SK-N-SH (cell line): Measurements from ENCODE around the gene AHNAK. TPM values are rescaled to one million over a fixed set of nuclear protein-coding genes. Genes with fewer than 3 reads are reported as not detected.
A peak's percentile ranks its signal among the peaks of the same experiment; 100 is the strongest.

Source experiments
- CTCF ChIA-PET: fragments of 300-600, 350-600 bp; formaldehyde crosslinking; extraction: SDS; loops from one replicate; lab custom pipeline; 2021; lab: Yijun Ruan, JAX
- POLR2A ChIA-PET: fragments of 350-600 bp; sonication (Branson Sonifier 250); formaldehyde crosslinking; extraction: SDS; loops from one replicate; lab custom pipeline; 2020; ENCODE audit warnings: antibody characterized with exemption, inconsistent platforms; lab: Yijun Ruan, JAX
- DNase-seq: peaks from one replicate; pipeline ENCODE4 v3.0.0; 2012
- H2AFZ ChIP-seq: fragments of 200-600 bp; sonication (generic); 2 replicates; pipeline ENCODE4 v1.8.1; 2016; ENCODE audit warnings: antibody characterized with exemption, mild to moderate bottlenecking, low read depth
- H3F3A ChIP-seq: fragments of 200-600 bp; sonication (generic); replicated peaks from 2 replicates; pipeline ENCODE3; 2016; ENCODE audit warnings: antibody characterized with exemption, mild to moderate bottlenecking; ENCODE audit not compliant: insufficient read depth
- H3K27ac ChIP-seq, 2 experiments: fragments of 200-500 bp in 1 of 2; fragments of 200-600 bp in 1 of 2; sonication (Bioruptor generic) in 1 of 2; sonication (generic), shearing (Covaris generic) in 1 of 2; 2 replicates each; pipeline versions ENCODE4 v1.5.1 to v1.6.1; 2014 to 2016; ENCODE audit warnings: low read depth in 2 of 2, inconsistent platforms in 1 of 2, low read length in 1 of 2, mild to moderate bottlenecking in 1 of 2, mixed read lengths in 1 of 2
- H3K27me3 ChIP-seq: fragments of 200-600 bp; sonication (generic), shearing (Covaris generic); 2 replicates; pipeline ENCODE4 v1.6.1; 2016; ENCODE audit warnings: mixed run types; ENCODE audit not compliant: insufficient read depth
- H3K36me3 ChIP-seq, 2 experiments: fragments of 200-500 bp in 1 of 2; fragments of 200-600 bp in 1 of 2; sonication (Bioruptor generic) in 1 of 2; sonication (generic) in 1 of 2; replicated peaks in 1 of 2; 2 replicates each; pipeline versions ENCODE3 to v1.5.1; 2014 to 2016; ENCODE audit warnings: low read length in 1 of 2, mild to moderate bottlenecking in 1 of 2; ENCODE audit not compliant: insufficient read depth in 2 of 2, control insufficient read depth in 1 of 2
- H3K4me1 ChIP-seq, 2 experiments: fragments of 200-500 bp in 1 of 2; fragments of 200-600 bp in 1 of 2; sonication (Bioruptor generic) in 1 of 2; sonication (generic), shearing (Covaris generic) in 1 of 2; 2 replicates each; pipeline versions ENCODE4 v1.5.1 to v1.6.1; 2014 to 2016; ENCODE audit warnings: low read depth in 1 of 2, low read length in 1 of 2, mixed run types in 1 of 2; ENCODE audit not compliant: insufficient read depth in 2 of 2, control insufficient read depth in 1 of 2
- H3K4me2 ChIP-seq: fragments of 200-600 bp; sonication (generic), shearing (Covaris generic); 2 replicates; pipeline ENCODE4 v1.6.1; 2017; ENCODE audit warnings: mixed run types
- H3K4me3 ChIP-seq, 2 experiments: fragments of 200-500 bp in 1 of 2; fragments of 200-600 bp in 1 of 2; sonication (Bioruptor generic) in 1 of 2; sonication (generic), shearing (Covaris generic) in 1 of 2; 2 replicates each; pipeline versions ENCODE4 v1.5.1 to v1.8.1; 2014 to 2016; ENCODE audit warnings: low read depth in 2 of 2, inconsistent platforms in 1 of 2, low read length in 1 of 2, mild to moderate bottlenecking in 1 of 2, mixed read lengths in 1 of 2, moderate library complexity in 1 of 2
- H3K79me2 ChIP-seq: fragments of 200-600 bp; sonication (generic); 2 replicates; pipeline ENCODE4 v1.8.1; 2017; ENCODE audit warnings: mild to moderate bottlenecking; ENCODE audit not compliant: insufficient read depth
- H3K9ac ChIP-seq: fragments of 200-600 bp; sonication (generic); 2 replicates; pipeline ENCODE4 v1.6.1; 2017; ENCODE audit warnings: mixed run types
- H3K9me2 ChIP-seq: fragments of 200-600 bp; sonication (generic); 2 replicates; pipeline ENCODE4 v1.6.1; 2017; ENCODE audit warnings: mixed run types
- H3K9me3 ChIP-seq: fragments of 200-600 bp; sonication (generic); 2 replicates; pipeline ENCODE4 v1.6.1; 2017; ENCODE audit warnings: mixed run types, mild to moderate bottlenecking, moderate library complexity
- H4K20me1 ChIP-seq: fragments of 200-600 bp; sonication (generic); 2 replicates; pipeline ENCODE4 v1.6.1; 2017; ENCODE audit warnings: mild to moderate bottlenecking, mixed run types; ENCODE audit not compliant: insufficient read depth
- CHD2 ChIP-seq: fragments of 150-350 bp; IDR thresholded peaks from 2 replicates; pipeline ENCODE4 v1.6.1; 2018; ENCODE audit warnings: low read length; ENCODE audit not compliant: partially characterized antibody
- EP300 ChIP-seq, 2 experiments: IDR thresholded peaks; 2 replicates each; pipeline versions ENCODE4 v1.4.0 to v1.6.1; 2012; ENCODE audit warnings: borderline replicate concordance in 1 of 2, low read depth in 1 of 2, low read length in 1 of 2
- EZH2phosphoT487 ChIP-seq: fragments of 200-600 bp; sonication (generic); IDR thresholded peaks from 2 replicates; pipeline ENCODE4 v1.6.1; 2017; ENCODE audit warnings: low read depth, mixed run types, mild to moderate bottlenecking, antibody characterized with exemption, moderate library complexity, borderline replicate concordance
- FOSL2 ChIP-seq: IDR thresholded peaks from 2 replicates; pipeline ENCODE4 v1.4.0; 2012; ENCODE audit warnings: low read depth, mild to moderate bottlenecking, moderate library complexity, borderline replicate concordance
- FOXM1 ChIP-seq: IDR thresholded peaks from 2 replicates; pipeline ENCODE4 v1.4.0; 2012; ENCODE audit warnings: low read depth, mild to moderate bottlenecking
- GATA2 ChIP-seq: sonication (generic); formaldehyde crosslinking; IDR thresholded peaks from 2 replicates; pipeline ENCODE4 v1.5.0; 2020; ENCODE audit warnings: mild to moderate bottlenecking, missing genetic modification reagents
- JUND ChIP-seq: IDR thresholded peaks from 2 replicates; pipeline ENCODE4 v1.4.0; 2012
- MXI1 ChIP-seq: IDR thresholded peaks from 2 replicates; pipeline ENCODE4 v1.6.1; 2012; ENCODE audit warnings: mild to moderate bottlenecking, low read depth, low read length, improper control_type of control experiment
- POLR2AphosphoS5 ChIP-seq: IDR thresholded peaks from 2 replicates; pipeline ENCODE4 v1.6.1; 2012; ENCODE audit warnings: low read depth, low read length
- RAD21 ChIP-seq: IDR thresholded peaks from 2 replicates; pipeline ENCODE4 v1.6.1; 2012; ENCODE audit warnings: mild to moderate bottlenecking, low read length
- RFX5 ChIP-seq: IDR thresholded peaks from 2 replicates; pipeline ENCODE4 v1.6.1; 2012; ENCODE audit warnings: mild to moderate bottlenecking, improper control_type of control experiment, low read length
- SMC3 ChIP-seq: IDR thresholded peaks from 2 replicates; pipeline ENCODE4 v1.6.1; 2012; ENCODE audit warnings: low read depth, low read length, improper control_type of control experiment
- TCF12 ChIP-seq: IDR thresholded peaks from 2 replicates; pipeline ENCODE4 v1.4.0; 2012
- YY1 ChIP-seq: IDR thresholded peaks from 2 replicates; pipeline ENCODE4 v1.4.0; 2012; ENCODE audit warnings: low read depth, mild to moderate bottlenecking
- WGBS: methylation state at CpG from one replicate; pipeline ENCODE4 v1.1.6; 2017; ENCODE audit warnings: low lambda C conversion rate; 5-methylcytosine and 5-hydroxymethylcytosine counted together
- polyA plus RNA-seq, 3 experiments: library from polyadenylated mRNA; depleted of rRNA; stranded (reverse); fragments of >200 nt; gene quantifications; 2 replicates each; pipeline ENCODE4 v1.2.3, GENCODE V29; 2012
- TF ChIP-seq, protein P1 (sequence below): IDR thresholded peaks from 2 replicates; pipeline ENCODE4 v1.6.1; 2012; ENCODE audit warnings: mild to moderate bottlenecking, low read depth, low read length, moderate library complexity
- TF ChIP-seq, protein P2 (sequence below): IDR thresholded peaks from 2 replicates; pipeline ENCODE4 v1.4.0; 2012; ENCODE audit warnings: low read depth, borderline replicate concordance
- TF ChIP-seq, protein P3 (sequence below): fragments of 150-350 bp; IDR thresholded peaks from 2 replicates; pipeline ENCODE4 v1.6.1; 2017; ENCODE audit warnings: antibody characterized with exemption, low read length, low read depth, borderline replicate concordance
- TF ChIP-seq, protein P4 (sequence below): IDR thresholded peaks from 2 replicates; pipeline ENCODE4; 2012

The AHNAK gene
- polyA plus RNA-seq, 1 of the 3 experiments (the other 2 are of a cell fraction) = 57.8 TPM

DNA sequence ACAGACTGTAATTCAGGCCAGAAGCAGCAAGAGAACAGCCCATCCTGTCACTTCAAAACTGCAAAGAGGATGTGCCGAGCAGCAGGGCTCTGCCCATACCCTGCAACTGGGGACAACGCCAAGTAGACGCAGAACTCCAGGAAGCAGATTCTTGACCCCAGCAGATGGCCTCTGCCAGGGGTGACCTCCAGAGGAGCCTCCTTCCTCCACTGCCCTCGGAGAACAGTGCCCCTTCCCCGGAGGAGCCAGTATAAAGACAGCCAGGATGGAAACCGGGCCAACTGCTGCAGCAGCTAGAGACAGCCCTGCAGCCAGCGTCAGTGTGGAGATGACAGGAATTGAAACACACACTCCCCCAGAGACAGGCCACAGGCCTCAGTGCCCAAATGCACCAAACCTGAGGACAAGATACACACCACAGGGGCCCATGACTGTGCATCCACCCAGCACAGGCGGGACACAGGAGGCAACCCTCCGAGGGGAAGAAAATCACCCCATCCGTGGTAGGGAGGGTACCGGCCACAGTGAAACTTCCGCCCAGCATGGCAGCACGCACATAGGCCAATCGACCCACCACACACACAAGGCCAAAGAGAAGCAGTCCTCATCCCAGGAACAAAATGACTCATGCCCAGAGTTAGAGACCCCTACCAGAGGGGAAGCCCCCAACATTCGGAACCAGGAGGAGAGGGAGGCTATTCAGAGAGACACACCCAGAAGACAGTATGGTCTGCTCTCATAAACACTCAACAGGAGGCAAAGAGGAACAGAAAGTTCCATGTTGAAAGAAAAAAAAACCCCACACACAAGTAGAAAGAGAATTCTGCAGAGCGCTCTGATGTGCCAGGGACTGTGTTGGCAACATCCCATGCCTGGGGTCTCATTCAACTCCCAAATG lies 5.6 kb downstream of the AHNAK start (continued):
- TF ChIP-seq, protein P1, sequence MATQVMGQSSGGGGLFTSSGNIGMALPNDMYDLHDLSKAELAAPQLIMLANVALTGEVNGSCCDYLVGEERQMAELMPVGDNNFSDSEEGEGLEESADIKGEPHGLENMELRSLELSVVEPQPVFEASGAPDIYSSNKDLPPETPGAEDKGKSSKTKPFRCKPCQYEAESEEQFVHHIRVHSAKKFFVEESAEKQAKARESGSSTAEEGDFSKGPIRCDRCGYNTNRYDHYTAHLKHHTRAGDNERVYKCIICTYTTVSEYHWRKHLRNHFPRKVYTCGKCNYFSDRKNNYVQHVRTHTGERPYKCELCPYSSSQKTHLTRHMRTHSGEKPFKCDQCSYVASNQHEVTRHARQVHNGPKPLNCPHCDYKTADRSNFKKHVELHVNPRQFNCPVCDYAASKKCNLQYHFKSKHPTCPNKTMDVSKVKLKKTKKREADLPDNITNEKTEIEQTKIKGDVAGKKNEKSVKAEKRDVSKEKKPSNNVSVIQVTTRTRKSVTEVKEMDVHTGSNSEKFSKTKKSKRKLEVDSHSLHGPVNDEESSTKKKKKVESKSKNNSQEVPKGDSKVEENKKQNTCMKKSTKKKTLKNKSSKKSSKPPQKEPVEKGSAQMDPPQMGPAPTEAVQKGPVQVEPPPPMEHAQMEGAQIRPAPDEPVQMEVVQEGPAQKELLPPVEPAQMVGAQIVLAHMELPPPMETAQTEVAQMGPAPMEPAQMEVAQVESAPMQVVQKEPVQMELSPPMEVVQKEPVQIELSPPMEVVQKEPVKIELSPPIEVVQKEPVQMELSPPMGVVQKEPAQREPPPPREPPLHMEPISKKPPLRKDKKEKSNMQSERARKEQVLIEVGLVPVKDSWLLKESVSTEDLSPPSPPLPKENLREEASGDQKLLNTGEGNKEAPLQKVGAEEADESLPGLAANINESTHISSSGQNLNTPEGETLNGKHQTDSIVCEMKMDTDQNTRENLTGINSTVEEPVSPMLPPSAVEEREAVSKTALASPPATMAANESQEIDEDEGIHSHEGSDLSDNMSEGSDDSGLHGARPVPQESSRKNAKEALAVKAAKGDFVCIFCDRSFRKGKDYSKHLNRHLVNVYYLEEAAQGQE = no peak
- no peak for TF ChIP-seq POLR2AphosphoS5
- TF ChIP-seq EP300 (IDR thresholded peaks at IDR 0.05; ENCODE audit: borderline replicate concordance in 1 of 2, low read depth in 1 of 2, low read length in 1 of 2) = no peak
- no peak for TF ChIP-seq RAD21
- no peak for TF ChIP-seq MXI1
- TF ChIP-seq RFX5 = no peak

DNA sequence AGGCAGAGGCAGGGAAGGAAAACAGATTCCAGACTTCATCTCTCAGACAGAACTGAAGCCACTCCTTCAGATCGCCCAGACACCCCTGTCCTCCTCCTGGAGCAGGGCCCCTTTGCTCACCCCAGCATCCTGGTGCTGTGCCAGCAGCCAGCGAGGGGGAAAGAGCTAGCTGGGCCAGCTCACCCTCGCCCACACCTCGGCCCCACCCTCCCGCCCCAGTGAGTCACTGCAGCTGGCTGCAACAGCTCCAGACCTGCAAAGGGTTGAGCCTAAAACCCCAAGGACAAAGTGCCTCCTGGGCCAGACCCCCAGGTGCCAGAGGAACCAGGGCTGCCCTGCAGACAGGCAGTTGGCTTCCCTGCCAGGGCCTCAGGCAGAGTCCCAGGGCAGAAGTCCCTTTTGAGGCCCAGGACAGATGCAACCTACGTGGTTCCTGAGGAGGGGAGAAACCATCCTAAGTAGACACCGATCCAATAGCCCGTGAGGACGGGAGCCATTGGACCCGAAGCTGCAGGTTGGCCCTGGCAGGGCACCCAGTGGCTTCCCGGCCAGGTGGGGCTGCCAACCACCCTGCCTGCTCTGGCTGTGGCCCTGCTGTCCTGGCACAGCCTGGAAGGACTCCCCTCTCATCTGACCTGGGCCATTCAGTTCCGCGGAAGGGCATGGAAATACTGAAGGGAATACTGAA lies 7.2 kb downstream of the AHNAK start:
- H3K27me3 ChIP-seq = no peaks in the 10 kb centered on the region
- H3F3A ChIP-seq = peaks cover 24% of the 10 kb centered on the region
- WGBS = 54% methylated on average over 2 of the region's 13 CpGs
- CTCF ChIA-PET = interaction anchor here (0.8 to 10.9 kb wide), 7 partner anchors 21 to 160 kb away, joined by 3 to 195 read pairs (median 4); no protein-coding TSS in a partner anchor
- H3K36me3 ChIP-seq = peaks cover 16 to 20% of the 10 kb centered on the region in 2 experiments
- H3K79me2 ChIP-seq = peaks cover 99% of the 10 kb centered on the region
- POLR2A ChIA-PET = interaction anchor here (1.0 to 2.1 kb wide), 2 partner anchors 52 to 144 kb away, joined by 4 to 8 read pairs; partner anchors contain the start of gene TUT1
- H2AFZ ChIP-seq = no peak overlapping the region
- peak overlapping the region; percentile 98 for H3K4me2 ChIP-seq
- H4K20me1 ChIP-seq = peaks cover 99% of the 10 kb centered on the region
- H3K9ac ChIP-seq = no peak overlapping the region; the same call in 1 of the 2 replicates
- no peaks in the 10 kb centered on the region for H3K9me2 ChIP-seq
- H3K9me3 ChIP-seq = no peaks in the 10 kb centered on the region
- DNase-seq = peak; percentile 81
- H3K4me3 ChIP-seq = no peak overlapping the region; a peak in 1 of 4 replicates
- H3K27ac ChIP-seq = peak overlapping the region; percentile 66 to 80
- peaks cover 47 to 49% of the 10 kb centered on the region in 2 experiments for H3K4me1 ChIP-seq
- TF ChIP-seq JUND (no peak), YY1 (no peak), SMC3 (no peak), FOSL2 (0 out of 2 replicates have a peak, but pooled peaks have one; percentile 37), GATA2 (CRISPR knock-in tag) (no peak), CHD2 (no peak), EZH2phosphoT487 (no peak), TCF12 (peak; percentile 72), FOXM1 (no peak)
- TF ChIP-seq, protein P2, sequence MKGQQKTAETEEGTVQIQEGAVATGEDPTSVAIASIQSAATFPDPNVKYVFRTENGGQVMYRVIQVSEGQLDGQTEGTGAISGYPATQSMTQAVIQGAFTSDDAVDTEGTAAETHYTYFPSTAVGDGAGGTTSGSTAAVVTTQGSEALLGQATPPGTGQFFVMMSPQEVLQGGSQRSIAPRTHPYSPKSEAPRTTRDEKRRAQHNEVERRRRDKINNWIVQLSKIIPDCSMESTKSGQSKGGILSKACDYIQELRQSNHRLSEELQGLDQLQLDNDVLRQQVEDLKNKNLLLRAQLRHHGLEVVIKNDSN = no peak
- TF ChIP-seq, protein P3, sequence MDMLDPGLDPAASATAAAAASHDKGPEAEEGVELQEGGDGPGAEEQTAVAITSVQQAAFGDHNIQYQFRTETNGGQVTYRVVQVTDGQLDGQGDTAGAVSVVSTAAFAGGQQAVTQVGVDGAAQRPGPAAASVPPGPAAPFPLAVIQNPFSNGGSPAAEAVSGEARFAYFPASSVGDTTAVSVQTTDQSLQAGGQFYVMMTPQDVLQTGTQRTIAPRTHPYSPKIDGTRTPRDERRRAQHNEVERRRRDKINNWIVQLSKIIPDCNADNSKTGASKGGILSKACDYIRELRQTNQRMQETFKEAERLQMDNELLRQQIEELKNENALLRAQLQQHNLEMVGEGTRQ = no peak
- TF ChIP-seq, protein P1 = no peak
- TF ChIP-seq, protein P4, sequence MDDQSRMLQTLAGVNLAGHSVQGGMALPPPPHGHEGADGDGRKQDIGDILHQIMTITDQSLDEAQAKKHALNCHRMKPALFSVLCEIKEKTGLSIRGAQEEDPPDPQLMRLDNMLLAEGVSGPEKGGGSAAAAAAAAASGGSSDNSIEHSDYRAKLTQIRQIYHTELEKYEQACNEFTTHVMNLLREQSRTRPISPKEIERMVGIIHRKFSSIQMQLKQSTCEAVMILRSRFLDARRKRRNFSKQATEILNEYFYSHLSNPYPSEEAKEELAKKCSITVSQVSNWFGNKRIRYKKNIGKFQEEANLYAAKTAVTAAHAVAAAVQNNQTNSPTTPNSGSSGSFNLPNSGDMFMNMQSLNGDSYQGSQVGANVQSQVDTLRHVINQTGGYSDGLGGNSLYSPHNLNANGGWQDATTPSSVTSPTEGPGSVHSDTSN = peak; percentile 58
